HEK293T (cell line): ENCODE measurements around the gene OLFM2.

Experiments used
- ARNT ChIP-seq: fragments of 450-650 bp; IDR thresholded peaks from 2 replicates; pipeline ENCODE4 v1.6.1; 2017; ENCODE audit warnings: mild to moderate bottlenecking
- ELF4 ChIP-seq: fragments of 450-650 bp; IDR thresholded peaks from 2 replicates; pipeline ENCODE4 v1.6.1; 2017; ENCODE audit warnings: antibody characterized with exemption
- FOXA1 ChIP-seq: fragments of 450-650 bp; IDR thresholded peaks from 2 replicates; pipeline ENCODE4 v1.6.1; 2016; ENCODE audit warnings: mild to moderate bottlenecking
- FOXK2 ChIP-seq: fragments of 450-650 bp; IDR thresholded peaks from 2 replicates; pipeline ENCODE4 v1.6.1; 2016; ENCODE audit warnings: mild to moderate bottlenecking
- FOXM1 ChIP-seq: fragments of 450-650 bp; IDR thresholded peaks from 2 replicates; pipeline ENCODE4 v1.6.1; 2017; ENCODE audit warnings: mild to moderate bottlenecking, borderline replicate concordance
- HDGF ChIP-seq: fragments of 450-650 bp; IDR thresholded peaks from 2 replicates; pipeline ENCODE4 v1.6.1; 2017; ENCODE audit warnings: antibody characterized with exemption, borderline replicate concordance
- PKNOX1 ChIP-seq: fragments of 450-650 bp; IDR thresholded peaks from 2 replicates; pipeline ENCODE4 v1.6.1; 2016
- SP1 ChIP-seq: fragments of 450-650 bp; IDR thresholded peaks from 2 replicates; pipeline ENCODE4 v1.6.1; 2017
- SUZ12 ChIP-seq: fragments of 450-650 bp; IDR thresholded peaks from 2 replicates; pipeline ENCODE4 v1.6.1; 2016; ENCODE audit warnings: mild to moderate bottlenecking
- TARDBP ChIP-seq: fragments of 450-650 bp; IDR thresholded peaks from 2 replicates; pipeline ENCODE4 v1.6.1; 2016
- ZNF384 ChIP-seq: fragments of 450-650 bp; IDR thresholded peaks from 2 replicates; pipeline ENCODE4 v1.6.1; 2016

DNA sequence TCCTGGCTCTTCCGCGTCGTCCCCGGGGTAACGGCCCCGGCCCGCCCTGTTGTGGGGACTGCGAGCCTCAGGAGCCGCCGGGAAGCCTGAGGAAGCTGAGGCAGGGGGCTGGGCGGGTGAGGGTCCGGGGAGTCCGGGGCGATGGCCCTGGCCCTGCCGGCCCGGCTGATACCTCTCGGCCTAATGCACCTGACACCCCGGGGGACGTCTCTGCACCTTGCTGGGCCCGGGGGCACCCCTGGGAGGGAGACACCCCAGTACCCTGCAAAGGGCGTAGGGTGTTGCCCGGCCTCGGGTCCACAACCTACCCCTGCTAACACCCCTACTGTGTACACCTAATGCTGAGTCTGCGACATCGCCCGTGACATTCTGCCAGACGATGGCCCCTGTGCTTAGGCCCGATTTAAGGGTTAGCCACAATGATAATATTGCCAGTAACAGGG, 100.8 kb downstream of the OLFM2 start:
- TF ChIP-seq FOXA1 (no peak), ELF4 (no peak), SUZ12 (no peak), HDGF (no peak), SP1 (no peak), FOXM1 (no peak), ARNT (no peak), TARDBP (no peak), ZNF384 (no peak), PKNOX1 (no peak), FOXK2 (no peak)
